K562 (cell line): ENCODE results near the gene CDH1. TPM values are rescaled to one million over a fixed set of nuclear protein-coding genes. Genes with fewer than 3 reads are reported as not detected.
A peak's percentile ranks its signal among the peaks of the same experiment; 100 is the strongest.

Source experiments
- AFF4 ChIP-seq: sonication (generic); formaldehyde crosslinking; IDR thresholded peaks from 2 replicates; pipeline ENCODE4 v1.8.0; 2023; ENCODE audit warnings: mild to moderate bottlenecking, missing genetic modification reagents
- ARID1B ChIP-seq: fragments of 450-650 bp; IDR thresholded peaks from 2 replicates; pipeline ENCODE4 v1.6.1; 2016; ENCODE audit warnings: antibody characterized with exemption, mild to moderate bottlenecking, inconsistent platforms
- BDP1 ChIP-seq: IDR thresholded peaks from 3 replicates; pipeline ENCODE4 v1.6.1; 2011; ENCODE audit not compliant: insufficient read length, insufficient read depth
- CBFA2T3 ChIP-seq: fragments of 450-650 bp; IDR thresholded peaks from 2 replicates; pipeline ENCODE4 v1.6.1; 2017
- CBX1 ChIP-seq: sonication (generic); IDR thresholded peaks from 2 replicates; pipeline ENCODE4 v1.6.1; 2016; ENCODE audit warnings: antibody characterized with exemption, low read depth, mild to moderate bottlenecking
- EGR1 ChIP-seq: fragments of 450-650 bp; conservative IDR thresholded peaks from 2 replicates; pipeline ENCODE4 v1.6.1; 2017; ENCODE audit warnings: mild to moderate bottlenecking
- HDAC6 ChIP-seq: IDR thresholded peaks from 2 replicates; pipeline ENCODE4 v1.6.1; 2012; ENCODE audit warnings: low read depth, mild to moderate bottlenecking, control low read depth, inconsistent platforms, low read length, moderate library complexity
- HEY1 ChIP-seq: fragments of 250-450 bp; sonication (Bioruptor Pico); IDR thresholded peaks from 2 replicates; pipeline ENCODE4 v1.5.0; 2020; ENCODE audit warnings: mild to moderate bottlenecking, moderate library complexity, borderline replicate concordance
- HLTF ChIP-seq: fragments of 450-650 bp; IDR thresholded peaks from 2 replicates; pipeline ENCODE4 v1.6.1; 2016
- MLX ChIP-seq, 2 experiments: fragments of 450-650 bp in 1 of 2; sonication (generic) in 1 of 2; formaldehyde crosslinking; conservative IDR thresholded peaks; 2 replicates each; pipeline versions ENCODE4 v1.4.0 to v1.8.1; 2020 to 2022; ENCODE audit warnings: mild to moderate bottlenecking in 1 of 2, missing genetic modification reagents in 1 of 2
- PRDM10 ChIP-seq: fragments of 450-650 bp; IDR thresholded peaks from 2 replicates; pipeline ENCODE4 v1.6.1; 2018; ENCODE audit not compliant: partially characterized antibody
- SRSF3 ChIP-seq: fragments of 200-400 bp; formaldehyde crosslinking; IDR thresholded peaks from 2 replicates; pipeline ENCODE4 v1.6.1; 2016; ENCODE audit warnings: mild to moderate bottlenecking, low read length, moderate library complexity; ENCODE audit not compliant: insufficient read depth
- THRA ChIP-seq: fragments of 450-650 bp; IDR thresholded peaks from 2 replicates; pipeline ENCODE4 v1.6.1; 2017; ENCODE audit warnings: mild to moderate bottlenecking, moderate library complexity
- ZKSCAN8 ChIP-seq: fragments of 200-800 bp; sonication (Bioruptor generic); IDR thresholded peaks from 2 replicates; pipeline ENCODE4 v1.6.1; 2016; ENCODE audit warnings: missing genetic modification characterization, missing compliant biosample characterization
- ZNF124 ChIP-seq: sonication (generic); formaldehyde crosslinking; IDR thresholded peaks from 2 replicates; pipeline ENCODE4 v1.8.1; 2022; ENCODE audit warnings: missing genetic modification reagents
- ZNF197 ChIP-seq: fragments of 200-800 bp; sonication (Bioruptor generic); IDR thresholded peaks from 2 replicates; pipeline ENCODE4 v1.6.1; 2016; ENCODE audit warnings: low read depth, missing genetic modification characterization, missing compliant biosample characterization
- ZNF311 ChIP-seq: fragments of 250-450 bp; sonication (Bioruptor Pico); IDR thresholded peaks from 2 replicates; pipeline ENCODE4 v1.4.0; 2020; ENCODE audit warnings: mild to moderate bottlenecking, moderate library complexity
- ZNF41 ChIP-seq: fragments of 250-450 bp; sonication (Bioruptor Pico); conservative IDR thresholded peaks from 2 replicates; pipeline ENCODE4 v1.4.0; 2020; ENCODE audit warnings: mild to moderate bottlenecking
- ZNF766 ChIP-seq: fragments of 200-800 bp; sonication (Bioruptor generic); conservative IDR thresholded peaks from 2 replicates; pipeline ENCODE4 v1.6.1; 2016; ENCODE audit warnings: missing genetic modification characterization, missing compliant biosample characterization
- polyA plus RNA-seq, 8 experiments: library from polyadenylated mRNA; depleted of rRNA in 4 of 8; stranded (reverse) in 5 of 8; unstranded in 3 of 8; fragments of >200 nt; fragmentation: Nextera tagmentation in 2 of 8; fragmentation: Illumina TruSeq in 1 of 8; extraction: Ambion mirVana in 2 of 8; extraction: Trizol in 1 of 8; gene quantifications; 2 replicates each; pipeline versions ENCODE4 v1.2.1 to v1.2.3, GENCODE V29; 2011 to 2014; ENCODE audit warnings: inconsistent platforms in 1 of 8, missing spikeins in 1 of 8
- total RNA-seq, 7 experiments: library from RNA; depleted of rRNA in 6 of 7; stranded (reverse); fragments of >200 nt in 6 of 7; fragmentation: Illumina TruSeq in 2 of 7; extraction: Trizol in 2 of 7; gene quantifications; 2 replicates each; pipeline versions ENCODE4 v1.2.1 to v1.2.3, GENCODE V29; 2011 to 2021; ENCODE audit warnings: low replicate concordance in 1 of 7
- TF ChIP-seq, protein P1 (sequence below), 2 experiments: fragments of 250-450 bp in 1 of 2; fragments of 450-650 bp in 1 of 2; sonication (Bioruptor Pico) in 1 of 2; IDR thresholded peaks; 2 replicates each; pipeline versions ENCODE4 v1.6.1 to v1.8.0; 2016 to 2021; ENCODE audit warnings: mild to moderate bottlenecking in 2 of 2, moderate library complexity in 2 of 2, missing compliant biosample characterization in 1 of 2, missing genetic modification characterization in 1 of 2

Gene CDH1
- total and polyA plus RNA-seq, 9 of the 15 experiments (the other 6 are each of a cell fraction or from before 2014, with no cell fraction given): 0.01 to 0.69 TPM; not detected in 7

GRCh38 chr16:68724797-68725196, 12.3 kb upstream of the CDH1 start (continued):
- TF ChIP-seq HDAC6 (no peak), AFF4 (CRISPR knock-in tag) (no peak), ZNF124 (CRISPR knock-in tag) (no peak), ZNF197 (CRISPR knock-in tag) (no peak), CBX1 (no peak), HLTF (no peak), ZNF41 (CRISPR knock-in tag) (no peak), BDP1 (no peak), SRSF3 (no peak), ZNF766 (CRISPR knock-in tag) (peak; percentile 74; the same call in 1 of the 2 replicates), EGR1 (no peak), ARID1B (peak; percentile 68; the same call in 1 of the 2 replicates), ZKSCAN8 (CRISPR knock-in tag) (no peak), THRA (no peak), CBFA2T3 (peak; percentile 80), ZNF311 (CRISPR knock-in tag) (no peak), HEY1 (CRISPR knock-in tag) (no peak), MLX (CRISPR knock-in tag; conservative IDR thresholded peaks at IDR 0.05) (no peak), PRDM10 (peak; percentile 7)
- TF ChIP-seq, protein P1, sequence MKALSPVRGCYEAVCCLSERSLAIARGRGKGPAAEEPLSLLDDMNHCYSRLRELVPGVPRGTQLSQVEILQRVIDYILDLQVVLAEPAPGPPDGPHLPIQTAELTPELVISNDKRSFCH (CRISPR knock-in tag; IDR thresholded peaks at IDR 0.05): no peak
- TF ChIP-seq, protein P1 (tag; IDR thresholded peaks at IDR 0.05): no peak
